ENCODE results near the gene MAPKAPK2. TPM values are rescaled to one million over a fixed set of nuclear protein-coding genes. Genes with fewer than 3 reads are reported as not detected.
A peak's percentile ranks its signal among the peaks of the same experiment; 100 is the strongest.

MAPKAPK2 gene
- polyA plus RNA-seq, 3 donors: 1.6 to 56.9 (median 2.2) TPM

DNA sequence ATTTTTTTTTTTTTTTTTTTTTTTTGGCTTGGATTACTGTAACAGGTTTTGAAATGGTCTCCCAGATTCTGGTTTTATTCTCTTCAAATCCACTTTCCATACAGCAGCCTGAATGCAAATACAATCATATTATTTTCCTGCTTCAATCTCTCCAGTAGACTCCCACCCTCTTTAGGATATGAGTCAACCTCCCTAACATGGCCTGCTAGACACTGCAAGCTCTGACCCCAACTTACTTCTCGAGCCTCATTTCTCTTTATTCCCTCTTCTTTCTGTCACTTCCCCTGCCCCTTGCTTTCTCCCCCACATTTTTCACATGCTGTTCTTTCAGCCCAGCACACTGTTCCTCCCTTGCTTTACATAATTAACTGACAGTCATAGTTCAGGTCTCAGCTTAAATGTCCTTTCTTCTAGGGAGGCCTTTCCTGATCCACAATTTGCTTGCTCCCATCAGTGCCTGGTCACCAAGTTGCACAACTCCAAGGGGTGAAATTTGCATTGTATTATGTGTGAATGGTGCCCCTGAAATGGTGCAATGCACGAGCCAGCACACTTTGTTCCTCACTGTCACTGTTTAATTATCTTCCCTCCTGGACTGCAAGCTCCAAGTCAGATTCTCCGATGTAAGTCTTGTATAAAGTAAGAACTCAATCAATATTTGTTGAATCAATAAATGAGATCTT is 63.8 kb downstream of the MAPKAPK2 start:
- Mint-ChIP-seq H3K27me3 (ENCODE audit: low read depth in 3 of 3) (peaks cover 2 to 9% (median 4%) of the 10 kb centered on the region in 3 donors), H3K9me3 (no peaks in the 10 kb centered on the region), H3K36me3 (peaks cover 0 to 4% of the 10 kb centered on the region in 2 donors), H3K27ac (peak overlapping the region; percentile 38 to 88 (median 60)), H3K4me3 (peak overlapping the region in 1 of 2 donors; percentile 2), H3K4me1 (peaks cover 42% of the 10 kb centered on the region)
- intact Hi-C loops (cut with micrococcal nuclease): no loop called here
- Histone ChIP-seq H3K9ac (ENCODE audit: insufficient read depth, low read length, poor library complexity, severe bottlenecking) (no peak overlapping the region), H2AFZ (ENCODE audit: insufficient read depth, low read depth, low read length, poor library complexity, severe bottlenecking) (no peak overlapping the region), H3K4me3 (replicated peaks in 1 of 3; ENCODE audit: low read depth in 2 of 3, low read length in 3 of 3) (no peak overlapping the region), H3K27ac (ENCODE audit: low read depth in 1 of 2, low read length in 2 of 2) (peak overlapping the region in 1 of 2 donors; percentile 67), H3K4me1 (ENCODE audit: control insufficient read depth in 1 of 2, insufficient read depth in 2 of 2, low read length in 2 of 2) (peaks cover 25 to 53% of the 10 kb centered on the region in 2 donors), H3K9me3 (replicated peaks in 1 of 2; ENCODE audit: control insufficient read depth in 1 of 2, insufficient read depth in 1 of 2, low read length in 2 of 2) (no peaks in the 10 kb centered on the region), H4K20me1 (ENCODE audit: insufficient read depth, low read length) (no peaks in the 10 kb centered on the region), H3K79me2 (ENCODE audit: insufficient read depth, low read length) (no peaks in the 10 kb centered on the region), H3K4me2 (replicated peaks; ENCODE audit: extremely low read depth, low read length, poor library complexity, severe bottlenecking) (peak overlapping the region; percentile 25), H3K27me3 (ENCODE audit: control insufficient read depth in 2 of 2, insufficient read depth in 2 of 2, low read length in 2 of 2) (no peaks in the 10 kb centered on the region), H3K36me3 (replicated peaks in 1 of 2; ENCODE audit: control insufficient read depth in 1 of 2, insufficient read depth in 2 of 2, low read length in 2 of 2) (no peaks in the 10 kb centered on the region)
- TF ChIP-seq, protein P1, sequence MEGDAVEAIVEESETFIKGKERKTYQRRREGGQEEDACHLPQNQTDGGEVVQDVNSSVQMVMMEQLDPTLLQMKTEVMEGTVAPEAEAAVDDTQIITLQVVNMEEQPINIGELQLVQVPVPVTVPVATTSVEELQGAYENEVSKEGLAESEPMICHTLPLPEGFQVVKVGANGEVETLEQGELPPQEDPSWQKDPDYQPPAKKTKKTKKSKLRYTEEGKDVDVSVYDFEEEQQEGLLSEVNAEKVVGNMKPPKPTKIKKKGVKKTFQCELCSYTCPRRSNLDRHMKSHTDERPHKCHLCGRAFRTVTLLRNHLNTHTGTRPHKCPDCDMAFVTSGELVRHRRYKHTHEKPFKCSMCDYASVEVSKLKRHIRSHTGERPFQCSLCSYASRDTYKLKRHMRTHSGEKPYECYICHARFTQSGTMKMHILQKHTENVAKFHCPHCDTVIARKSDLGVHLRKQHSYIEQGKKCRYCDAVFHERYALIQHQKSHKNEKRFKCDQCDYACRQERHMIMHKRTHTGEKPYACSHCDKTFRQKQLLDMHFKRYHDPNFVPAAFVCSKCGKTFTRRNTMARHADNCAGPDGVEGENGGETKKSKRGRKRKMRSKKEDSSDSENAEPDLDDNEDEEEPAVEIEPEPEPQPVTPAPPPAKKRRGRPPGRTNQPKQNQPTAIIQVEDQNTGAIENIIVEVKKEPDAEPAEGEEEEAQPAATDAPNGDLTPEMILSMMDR (IDR thresholded peaks at IDR 0.05): no peak
- WGBS (ENCODE audit: insufficient coverage): 0% methylated on average over 1 of the region's 3 CpGs
- peak; percentile 51 to 72 (median 67) for DNase-seq

DNA sequence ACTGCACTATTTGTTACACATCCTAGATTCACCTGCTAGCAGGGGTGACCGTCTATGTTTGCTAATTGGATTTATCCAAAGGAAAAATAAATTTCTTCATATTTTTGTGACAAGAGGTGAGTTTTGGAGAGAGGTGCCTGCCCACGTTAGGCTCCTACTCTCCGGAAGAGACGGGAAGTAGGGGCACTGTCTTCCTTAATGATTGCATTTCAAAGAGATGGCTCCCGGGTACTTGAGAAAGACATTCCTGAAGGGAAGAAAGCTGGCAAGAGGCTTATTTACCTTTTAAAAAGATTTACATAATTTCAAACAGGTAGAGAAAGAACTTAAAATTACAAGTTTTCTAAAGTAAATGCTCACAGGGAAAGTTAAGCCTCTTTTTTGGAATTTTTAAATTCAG is 67.2 kb downstream of the MAPKAPK2 start:
- WGBS (ENCODE audit: insufficient coverage): no CpG with 5 or more reads among the region's 5 CpGs
- no peaks in the 10 kb centered on the region for H3K9me3 ChIP-seq (replicated peaks in 1 of 2; ENCODE audit: control insufficient read depth in 1 of 2, insufficient read depth in 1 of 2, low read length in 2 of 2)
- intact Hi-C loops (cut with micrococcal nuclease): no loop called here
- H3K9ac ChIP-seq (ENCODE audit: insufficient read depth, low read length, poor library complexity, severe bottlenecking): no peak overlapping the region
- no peak overlapping the region for H3K4me2 ChIP-seq (replicated peaks; ENCODE audit: extremely low read depth, low read length, poor library complexity, severe bottlenecking)
- no peaks in the 10 kb centered on the region for H3K79me2 ChIP-seq (ENCODE audit: insufficient read depth, low read length)
- H3K36me3 ChIP-seq (replicated peaks in 1 of 2; ENCODE audit: control insufficient read depth in 1 of 2, insufficient read depth in 2 of 2, low read length in 2 of 2): no peaks in the 10 kb centered on the region
- no peaks in the 10 kb centered on the region for H3K27me3 ChIP-seq (ENCODE audit: control insufficient read depth in 2 of 2, insufficient read depth in 2 of 2, low read length in 2 of 2)
- peaks cover 0 to 2% (median 0%) of the 10 kb centered on the region in 3 donors for H3K27me3 Mint-ChIP-seq (ENCODE audit: low read depth in 3 of 3)
- H3K9me3 Mint-ChIP-seq: no peaks in the 10 kb centered on the region
- DNase-seq: no peak
- H3K4me3 ChIP-seq (replicated peaks in 1 of 3; ENCODE audit: low read depth in 2 of 3, low read length in 3 of 3): no peak overlapping the region
- TF ChIP-seq, protein P1 (IDR thresholded peaks at IDR 0.05): no peak
- H4K20me1 ChIP-seq (ENCODE audit: insufficient read depth, low read length): no peaks in the 10 kb centered on the region
- H2AFZ ChIP-seq (ENCODE audit: insufficient read depth, low read depth, low read length, poor library complexity, severe bottlenecking): no peak overlapping the region
- no peak overlapping the region for H3K27ac Mint-ChIP-seq
- peaks cover 38% of the 10 kb centered on the region for H3K4me1 Mint-ChIP-seq
- no peak overlapping the region for H3K4me3 Mint-ChIP-seq
- H3K36me3 Mint-ChIP-seq: peaks cover 0 to 5% of the 10 kb centered on the region in 2 donors
- no peak overlapping the region for H3K27ac ChIP-seq (ENCODE audit: low read depth in 1 of 2, low read length in 2 of 2)
- H3K4me1 ChIP-seq (ENCODE audit: control insufficient read depth in 1 of 2, insufficient read depth in 2 of 2, low read length in 2 of 2): peaks cover 20 to 37% of the 10 kb centered on the region in 2 donors

Measured in CD14-positive monocyte (primary cell).